ENCODE results near the gene SRPK2. TPM values are rescaled to one million over a fixed set of nuclear protein-coding genes. Genes with fewer than 3 reads are reported as not detected.

The SRPK2 gene
- total and polyA plus RNA-seq, 2 of the 8 experiments (the other 6 are each of a cell fraction or from before 2014, with no cell fraction given) = 10.0 to 47.1 TPM

DNA sequence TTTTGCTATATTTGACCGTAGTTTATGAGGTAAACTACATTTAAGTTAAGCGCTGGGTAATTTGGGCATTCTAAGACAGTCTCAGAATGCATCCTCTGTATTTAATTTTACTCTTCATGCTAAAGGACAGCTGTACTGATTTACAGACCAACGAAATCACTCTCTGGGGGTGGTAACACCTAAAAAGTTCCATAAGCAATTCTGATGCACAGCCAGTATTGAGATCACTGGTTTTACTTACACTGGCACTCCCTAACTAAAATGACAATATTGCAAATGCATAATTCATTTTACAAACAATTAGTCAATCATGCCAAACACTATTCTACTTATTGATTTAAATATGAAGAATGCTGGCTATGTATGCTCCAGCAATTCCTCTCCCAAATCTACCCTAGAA, 102.3 kb downstream of the SRPK2 start (continued):
- TF ChIP-seq RAD21 (IDR thresholded peaks at IDR 0.05 in 1 of 2, conservative IDR thresholded peaks at IDR 0.05 in 1 of 2; ENCODE audit: low read depth in 2 of 2, low read length in 2 of 2) (no peak), TEAD4 (IDR thresholded peaks at IDR 0.05; ENCODE audit: low read depth, low read length) (no peak), TAF7 (optimal IDR thresholded peaks at IDR 0.05; ENCODE audit: borderline replicate concordance, low read depth, low read length) (no peak), YY1 (IDR thresholded peaks at IDR 0.05; ENCODE audit: low read depth, low read length) (no peak)
- TF ChIP-seq, protein P1, sequence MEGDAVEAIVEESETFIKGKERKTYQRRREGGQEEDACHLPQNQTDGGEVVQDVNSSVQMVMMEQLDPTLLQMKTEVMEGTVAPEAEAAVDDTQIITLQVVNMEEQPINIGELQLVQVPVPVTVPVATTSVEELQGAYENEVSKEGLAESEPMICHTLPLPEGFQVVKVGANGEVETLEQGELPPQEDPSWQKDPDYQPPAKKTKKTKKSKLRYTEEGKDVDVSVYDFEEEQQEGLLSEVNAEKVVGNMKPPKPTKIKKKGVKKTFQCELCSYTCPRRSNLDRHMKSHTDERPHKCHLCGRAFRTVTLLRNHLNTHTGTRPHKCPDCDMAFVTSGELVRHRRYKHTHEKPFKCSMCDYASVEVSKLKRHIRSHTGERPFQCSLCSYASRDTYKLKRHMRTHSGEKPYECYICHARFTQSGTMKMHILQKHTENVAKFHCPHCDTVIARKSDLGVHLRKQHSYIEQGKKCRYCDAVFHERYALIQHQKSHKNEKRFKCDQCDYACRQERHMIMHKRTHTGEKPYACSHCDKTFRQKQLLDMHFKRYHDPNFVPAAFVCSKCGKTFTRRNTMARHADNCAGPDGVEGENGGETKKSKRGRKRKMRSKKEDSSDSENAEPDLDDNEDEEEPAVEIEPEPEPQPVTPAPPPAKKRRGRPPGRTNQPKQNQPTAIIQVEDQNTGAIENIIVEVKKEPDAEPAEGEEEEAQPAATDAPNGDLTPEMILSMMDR (IDR thresholded peaks at IDR 0.05; ENCODE audit: control extremely low read depth in 1 of 3, insufficient read depth in 1 of 3, low read depth in 1 of 3, low read length in 3 of 3) = no peak
